HepG2 (cell line): ENCODE measurements around the gene GDE1. TPM values are rescaled to one million over a fixed set of nuclear protein-coding genes. Genes with fewer than 3 reads are reported as not detected.
A peak's percentile ranks its signal among the peaks of the same experiment; 100 is the strongest.

Source experiments
- CBX1 ChIP-seq: IDR thresholded peaks from one replicate; pipeline ENCODE4 v1.6.1; 2016; ENCODE audit warnings: antibody characterized with exemption, low read depth
- FOXA1 ChIP-seq, 2 experiments: fragments of 450-650 bp in 1 of 2; sonication (generic) in 1 of 2; formaldehyde crosslinking in 1 of 2; IDR thresholded peaks; 2 replicates each; pipeline versions ENCODE4 v1.4.0 to v1.6.1; 2016 to 2020; ENCODE audit warnings: missing genetic modification reagents in 1 of 2
- KAT2B ChIP-seq: fragments of 150-350 bp; IDR thresholded peaks from 2 replicates; pipeline ENCODE4 v1.6.1; 2014; ENCODE audit warnings: low read depth, low read length, borderline replicate concordance
- PITX1 ChIP-seq: sonication (generic); formaldehyde crosslinking; IDR thresholded peaks from 2 replicates; pipeline ENCODE4 v1.5.1; 2020; ENCODE audit warnings: mild to moderate bottlenecking, missing genetic modification reagents
- SNAPC5 ChIP-seq: sonication (generic); formaldehyde crosslinking; IDR thresholded peaks from 2 replicates; pipeline ENCODE4 v1.8.1; 2023; ENCODE audit warnings: mild to moderate bottlenecking, missing genetic modification reagents, borderline replicate concordance
- XBP1 ChIP-seq: sonication (generic); formaldehyde crosslinking; IDR thresholded peaks from 2 replicates; pipeline ENCODE4 v1.5.0; 2020; ENCODE audit warnings: missing genetic modification reagents
- XRCC5 ChIP-seq: fragments of 200-400 bp; formaldehyde crosslinking; optimal IDR thresholded peaks from 2 replicates; pipeline ENCODE3; 2017; ENCODE audit warnings: mild to moderate bottlenecking, low read length
- ZBTB1 ChIP-seq: sonication (generic); formaldehyde crosslinking; IDR thresholded peaks from 2 replicates; pipeline ENCODE4 v1.4.0; 2020; ENCODE audit warnings: missing genetic modification reagents, borderline replicate concordance
- ZFYVE20 ChIP-seq: sonication (generic); formaldehyde crosslinking; IDR thresholded peaks from 2 replicates; pipeline ENCODE4 v1.8.0; 2023; ENCODE audit warnings: low read depth, mild to moderate bottlenecking, moderate library complexity, missing genetic modification reagents, borderline replicate concordance
- ZNF605 ChIP-seq: sonication (generic); formaldehyde crosslinking; IDR thresholded peaks from 2 replicates; pipeline ENCODE4 v1.8.0; 2022; ENCODE audit warnings: mild to moderate bottlenecking, missing genetic modification reagents
- ZNF703 ChIP-seq: sonication (generic); formaldehyde crosslinking; IDR thresholded peaks from 2 replicates; pipeline ENCODE4 v1.5.1; 2020; ENCODE audit warnings: missing genetic modification reagents, mild to moderate bottlenecking, moderate library complexity, borderline replicate concordance
- ZNF747 ChIP-seq: sonication (generic); formaldehyde crosslinking; IDR thresholded peaks from 2 replicates; pipeline ENCODE4 v1.8.1; 2023; ENCODE audit warnings: missing genetic modification reagents, mild to moderate bottlenecking, borderline replicate concordance
- ZNF761 ChIP-seq: sonication (generic); formaldehyde crosslinking; conservative IDR thresholded peaks from 2 replicates; pipeline ENCODE4 v1.4.0; 2020; ENCODE audit warnings: mild to moderate bottlenecking, missing genetic modification reagents
- ZNF777 ChIP-seq: sonication (generic); formaldehyde crosslinking; IDR thresholded peaks from 2 replicates; pipeline ENCODE4 v1.4.0; 2020; ENCODE audit warnings: missing genetic modification reagents
- ZNF83 ChIP-seq: sonication (generic); formaldehyde crosslinking; IDR thresholded peaks from 2 replicates; pipeline ENCODE4 v1.4.0; 2020; ENCODE audit warnings: missing genetic modification reagents, mild to moderate bottlenecking, borderline replicate concordance
- polyA plus RNA-seq, 8 experiments: library from polyadenylated mRNA; depleted of rRNA in 3 of 8; stranded (reverse) in 7 of 8; unstranded in 1 of 8; fragments of >200 nt; fragmentation: Illumina TruSeq in 4 of 8; extraction: Trizol in 4 of 8; gene quantifications; 2 replicates each; pipeline versions ENCODE4 v1.2.1 to v1.2.3, GENCODE V29; 2011 to 2016; ENCODE audit warnings: low read depth in 4 of 8, missing spikeins in 1 of 8, mixed read lengths in 1 of 8; ENCODE audit not compliant: insufficient read depth in 1 of 8
- total RNA-seq, 5 experiments: library from RNA; depleted of rRNA; stranded (reverse); fragments of >200 nt; fragmentation: Illumina TruSeq; extraction: Trizol; gene quantifications; 2 replicates each; pipeline ENCODE4 v1.2.3, GENCODE V29; 2016; ENCODE audit warnings: low read depth in 1 of 5
- TF ChIP-seq, protein P1 (sequence below): sonication (generic); formaldehyde crosslinking; conservative IDR thresholded peaks from 2 replicates; pipeline ENCODE4 v1.4.0; 2020; ENCODE audit warnings: mild to moderate bottlenecking, missing genetic modification reagents, moderate library complexity
- TF ChIP-seq, protein P2 (sequence below): sonication (generic); formaldehyde crosslinking; IDR thresholded peaks from 2 replicates; pipeline ENCODE4 v1.4.0; 2020; ENCODE audit warnings: low read depth, missing genetic modification reagents
- TF ChIP-seq, protein P3 (sequence below): IDR thresholded peaks from 2 replicates; pipeline ENCODE4 v1.6.1; 2016; ENCODE audit warnings: missing biosample characterization, missing genetic modification reagents, low read depth

Gene GDE1
- total and polyA plus RNA-seq, 2 of the 13 experiments (the other 11 are each of a cell fraction or from before 2014, with no cell fraction given): 35.9 to 59.0 TPM

DNA sequence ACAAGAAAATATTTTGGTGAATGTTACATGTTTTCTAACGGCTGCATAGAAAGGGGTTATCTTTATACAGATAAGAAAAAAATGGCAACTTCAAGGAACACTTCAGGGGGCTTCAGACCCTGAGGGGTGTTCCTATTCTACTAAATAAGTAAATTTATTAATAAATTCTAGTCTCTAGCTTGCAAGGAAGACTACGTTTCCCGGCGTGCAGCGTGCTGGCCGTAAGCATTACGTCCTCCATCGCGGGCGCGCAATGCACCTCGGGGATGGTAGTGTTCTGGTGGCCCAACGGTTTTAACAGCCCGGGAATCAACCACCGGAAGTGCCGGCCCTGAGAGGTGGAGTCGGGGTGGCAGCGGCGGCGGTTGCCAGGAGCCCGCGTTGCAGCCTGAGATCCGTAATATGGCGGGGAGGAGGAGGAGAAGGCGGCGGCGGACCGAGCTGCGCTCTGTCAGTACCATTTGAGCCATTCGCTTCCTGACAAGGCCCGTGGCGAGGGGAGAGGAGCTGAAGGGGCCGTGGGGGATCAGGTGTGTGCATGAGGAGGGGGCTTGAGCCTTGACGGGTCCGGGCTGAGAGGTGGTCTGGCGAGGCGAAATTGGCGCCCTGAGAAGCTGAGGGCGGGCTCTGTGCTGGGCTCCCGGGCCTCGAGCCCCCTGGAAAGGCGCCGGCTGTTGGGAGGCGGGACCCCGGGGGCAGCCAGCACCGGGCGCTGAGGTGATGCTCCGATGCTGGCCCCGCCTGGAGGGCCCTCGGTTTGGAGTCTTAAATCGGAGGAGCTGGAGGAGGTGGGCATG lies 1.9 kb upstream of the GDE1 start, which contains the start of gene CCP110 (continued):
- TF ChIP-seq, protein P1, sequence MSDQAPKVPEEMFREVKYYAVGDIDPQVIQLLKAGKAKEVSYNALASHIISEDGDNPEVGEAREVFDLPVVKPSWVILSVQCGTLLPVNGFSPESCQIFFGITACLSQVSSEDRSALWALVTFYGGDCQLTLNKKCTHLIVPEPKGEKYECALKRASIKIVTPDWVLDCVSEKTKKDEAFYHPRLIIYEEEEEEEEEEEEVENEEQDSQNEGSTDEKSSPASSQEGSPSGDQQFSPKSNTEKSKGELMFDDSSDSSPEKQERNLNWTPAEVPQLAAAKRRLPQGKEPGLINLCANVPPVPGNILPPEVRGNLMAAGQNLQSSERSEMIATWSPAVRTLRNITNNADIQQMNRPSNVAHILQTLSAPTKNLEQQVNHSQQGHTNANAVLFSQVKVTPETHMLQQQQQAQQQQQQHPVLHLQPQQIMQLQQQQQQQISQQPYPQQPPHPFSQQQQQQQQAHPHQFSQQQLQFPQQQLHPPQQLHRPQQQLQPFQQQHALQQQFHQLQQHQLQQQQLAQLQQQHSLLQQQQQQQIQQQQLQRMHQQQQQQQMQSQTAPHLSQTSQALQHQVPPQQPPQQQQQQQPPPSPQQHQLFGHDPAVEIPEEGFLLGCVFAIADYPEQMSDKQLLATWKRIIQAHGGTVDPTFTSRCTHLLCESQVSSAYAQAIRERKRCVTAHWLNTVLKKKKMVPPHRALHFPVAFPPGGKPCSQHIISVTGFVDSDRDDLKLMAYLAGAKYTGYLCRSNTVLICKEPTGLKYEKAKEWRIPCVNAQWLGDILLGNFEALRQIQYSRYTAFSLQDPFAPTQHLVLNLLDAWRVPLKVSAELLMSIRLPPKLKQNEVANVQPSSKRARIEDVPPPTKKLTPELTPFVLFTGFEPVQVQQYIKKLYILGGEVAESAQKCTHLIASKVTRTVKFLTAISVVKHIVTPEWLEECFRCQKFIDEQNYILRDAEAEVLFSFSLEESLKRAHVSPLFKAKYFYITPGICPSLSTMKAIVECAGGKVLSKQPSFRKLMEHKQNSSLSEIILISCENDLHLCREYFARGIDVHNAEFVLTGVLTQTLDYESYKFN: peak; percentile 52; the same call in 1 of the 2 replicates
- TF ChIP-seq ZNF83 (CRISPR knock-in tag): peak; percentile 94; the same call in 1 of the 2 replicates
- TF ChIP-seq, protein P2, sequence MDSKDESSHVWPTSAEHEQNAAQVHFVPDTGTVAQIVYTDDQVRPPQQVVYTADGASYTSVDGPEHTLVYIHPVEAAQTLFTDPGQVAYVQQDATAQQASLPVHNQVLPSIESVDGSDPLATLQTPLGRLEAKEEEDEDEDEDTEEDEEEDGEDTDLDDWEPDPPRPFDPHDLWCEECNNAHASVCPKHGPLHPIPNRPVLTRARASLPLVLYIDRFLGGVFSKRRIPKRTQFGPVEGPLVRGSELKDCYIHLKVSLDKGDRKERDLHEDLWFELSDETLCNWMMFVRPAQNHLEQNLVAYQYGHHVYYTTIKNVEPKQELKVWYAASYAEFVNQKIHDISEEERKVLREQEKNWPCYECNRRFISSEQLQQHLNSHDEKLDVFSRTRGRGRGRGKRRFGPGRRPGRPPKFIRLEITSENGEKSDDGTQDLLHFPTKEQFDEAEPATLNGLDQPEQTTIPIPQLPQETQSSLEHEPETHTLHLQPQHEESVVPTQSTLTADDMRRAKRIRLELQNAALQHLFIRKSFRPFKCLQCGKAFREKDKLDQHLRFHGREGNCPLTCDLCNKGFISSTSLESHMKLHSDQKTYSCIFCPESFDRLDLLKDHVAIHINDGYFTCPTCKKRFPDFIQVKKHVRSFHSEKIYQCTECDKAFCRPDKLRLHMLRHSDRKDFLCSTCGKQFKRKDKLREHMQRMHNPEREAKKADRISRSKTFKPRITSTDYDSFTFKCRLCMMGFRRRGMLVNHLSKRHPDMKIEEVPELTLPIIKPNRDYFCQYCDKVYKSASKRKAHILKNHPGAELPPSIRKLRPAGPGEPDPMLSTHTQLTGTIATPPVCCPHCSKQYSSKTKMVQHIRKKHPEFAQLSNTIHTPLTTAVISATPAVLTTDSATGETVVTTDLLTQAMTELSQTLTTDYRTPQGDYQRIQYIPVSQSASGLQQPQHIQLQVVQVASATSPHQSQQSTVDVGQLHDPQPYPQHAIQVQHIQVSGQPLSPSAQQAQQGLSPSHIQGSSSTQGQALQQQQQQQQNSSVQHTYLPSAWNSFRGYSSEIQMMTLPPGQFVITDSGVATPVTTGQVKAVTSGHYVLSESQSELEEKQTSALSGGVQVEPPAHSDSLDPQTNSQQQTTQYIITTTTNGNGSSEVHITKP: peak; percentile 81
- TF ChIP-seq FOXA1 (IDR thresholded peaks at IDR 0.05): no peak
- no peak for TF ChIP-seq FOXA1 (CRISPR knock-in tag; IDR thresholded peaks at IDR 0.05)
- 0 out of 2 replicates have a peak, but pooled peaks have one; percentile 75 for TF ChIP-seq ZNF761 (CRISPR knock-in tag)
- TF ChIP-seq CBX1: no peak
- TF ChIP-seq KAT2B: no peak
- TF ChIP-seq ZNF747 (CRISPR knock-in tag): no peak
- TF ChIP-seq ZBTB1 (CRISPR knock-in tag): no peak
- no peak for TF ChIP-seq ZNF703 (CRISPR knock-in tag)
- no peak for TF ChIP-seq SNAPC5 (CRISPR knock-in tag)
- TF ChIP-seq PITX1 (CRISPR knock-in tag): peak; percentile 67
- TF ChIP-seq XRCC5: peak; percentile 71
- TF ChIP-seq ZNF777 (CRISPR knock-in tag): no peak
- TF ChIP-seq, protein P3, sequence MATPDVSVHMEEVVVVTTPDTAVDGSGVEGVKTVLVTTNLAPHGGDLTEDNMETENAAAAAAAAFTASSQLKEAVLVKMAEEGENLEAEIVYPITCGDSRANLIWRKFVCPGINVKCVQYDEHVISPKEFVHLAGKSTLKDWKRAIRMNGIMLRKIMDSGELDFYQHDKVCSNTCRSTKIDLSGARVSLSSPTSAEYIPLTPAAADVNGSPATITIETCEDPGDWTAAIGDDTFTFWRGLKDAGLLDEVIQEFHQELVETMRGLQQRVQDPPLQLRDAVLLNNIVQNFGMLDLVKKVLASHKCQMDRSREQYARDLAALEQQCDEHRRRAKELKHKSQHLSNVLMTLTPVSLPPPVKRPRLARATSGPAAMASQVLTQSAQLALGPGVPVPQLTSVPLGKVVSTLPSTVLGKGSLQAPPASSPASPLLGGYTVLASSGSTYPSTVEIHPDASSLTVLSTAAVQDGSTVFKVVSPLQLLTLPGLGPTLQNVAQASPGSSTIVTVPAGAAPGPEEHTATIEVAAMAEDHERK (CRISPR knock-in tag): peak; percentile 97
- TF ChIP-seq ZFYVE20: no peak
- TF ChIP-seq ZNF605 (CRISPR knock-in tag): peak; percentile 94
- TF ChIP-seq XBP1 (CRISPR knock-in tag): no peak
